Activated CD4-positive, alpha-beta memory T cell treated with anti-CD3 and anti-CD28 coated beads for 36 hours (primary cell): ENCODE results near the gene DLG2. TPM values are rescaled to one million over a fixed set of nuclear protein-coding genes. Genes with fewer than 3 reads are reported as not detected.

Experiments used
- CTCF ChIA-PET: fragments of 350-600 bp; sonication (Branson Sonifier 250); formaldehyde crosslinking; loops from one replicate; lab custom pipeline; 2021; ENCODE audit warnings: antibody characterized with exemption, inconsistent platforms; lab: Charles Lee
- POLR2A ChIA-PET: fragments of 350-600 bp; sonication (Branson Sonifier 250); formaldehyde crosslinking; loops from one replicate; lab custom pipeline; 2021; ENCODE audit warnings: antibody characterized with exemption; lab: Charles Lee
- DNase-seq: peaks from one replicate; pipeline ENCODE4 v3.0.0-alpha.2; 2020
- H3K27ac Mint-ChIP-seq: one replicate; pipeline ENCODE4 v1.8.0; 2021; ENCODE audit warnings: mixed read lengths
- H3K27me3 Mint-ChIP-seq: one replicate; pipeline ENCODE4 v1.8.0; 2021; ENCODE audit warnings: mixed read lengths
- H3K36me3 Mint-ChIP-seq: one replicate; pipeline ENCODE4 v1.8.0; 2021; ENCODE audit warnings: mixed read lengths
- H3K4me1 Mint-ChIP-seq: one replicate; pipeline ENCODE4 v1.8.0; 2021; ENCODE audit warnings: low read depth, mixed read lengths
- H3K4me3 Mint-ChIP-seq: one replicate; pipeline ENCODE4 v1.8.0; 2021; ENCODE audit warnings: mild to moderate bottlenecking, mixed read lengths
- H3K9me3 Mint-ChIP-seq: one replicate; pipeline ENCODE4 v1.8.0; 2021; ENCODE audit warnings: mixed read lengths
- intact Hi-C: fragments of 100-400 bp; cut with micrococcal nuclease; formaldehyde crosslinking; loops from one replicate; pipeline ENCODE4 v1.15.1; 2023
- total RNA-seq, 2 experiments: library from RNA; stranded (reverse); gene quantifications; one replicate each; pipeline ENCODE4 v1.2.3, GENCODE V29; 2021

The DLG2 gene
- total RNA-seq, 2 experiments from 2014 or later: 1.7 to 2.1 TPM

DNA sequence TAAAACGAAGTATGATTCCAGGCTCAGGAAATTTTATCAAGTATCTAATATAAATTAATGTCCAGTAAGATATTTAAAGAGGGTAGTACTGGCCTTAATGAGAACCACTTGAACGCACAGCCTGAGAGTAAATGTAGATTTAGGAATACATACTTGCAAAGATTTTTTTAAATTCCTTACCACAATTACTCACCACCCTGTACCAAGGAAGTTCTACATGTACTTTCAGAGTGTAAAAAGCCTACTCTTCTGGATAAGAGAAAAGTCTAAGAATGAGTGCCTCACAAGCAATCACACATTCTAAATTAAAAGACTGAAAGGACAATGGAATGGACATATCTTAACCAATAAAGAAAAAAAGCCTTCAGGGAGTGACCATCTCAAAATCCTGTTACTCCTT is 697.4 kb downstream of the DLG2 start:
- Mint-ChIP-seq H3K36me3 (no peaks in the 10 kb centered on the region), H3K4me3 (no peak overlapping the region), H3K27ac (no peak overlapping the region), H3K9me3 (peaks cover 44% of the 10 kb centered on the region), H3K27me3 (no peaks in the 10 kb centered on the region), H3K4me1 (no peaks in the 10 kb centered on the region)
- DNase-seq: no peak
- POLR2A ChIA-PET: no interaction called here
- intact Hi-C loops: no loop called here
- CTCF ChIA-PET: no interaction called here

DNA sequence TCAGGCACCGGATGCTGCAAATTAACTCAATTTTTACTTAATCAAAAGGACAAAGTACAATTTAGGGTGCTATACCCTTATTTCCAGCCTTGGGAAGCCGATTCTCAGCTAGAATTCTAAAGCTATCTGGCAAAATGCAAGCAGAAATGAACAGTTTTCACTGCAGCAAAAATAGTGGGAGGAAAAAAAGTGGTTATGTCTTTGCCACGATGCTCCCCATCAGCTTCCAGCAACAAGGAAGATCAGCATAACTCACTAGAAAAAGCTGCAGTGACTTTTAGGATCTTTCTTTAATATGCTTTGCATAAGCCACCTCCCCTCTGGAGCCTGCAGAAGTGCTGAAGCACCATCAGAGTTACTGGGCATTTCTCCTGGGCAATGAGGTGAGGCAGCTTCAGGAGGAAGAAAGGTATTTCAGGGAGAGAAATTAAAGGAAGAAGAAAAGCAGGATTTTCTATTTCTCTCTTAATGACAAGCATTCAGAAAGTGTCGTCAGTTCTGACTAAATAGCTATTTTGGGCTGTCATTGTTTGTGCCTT is 702.9 kb downstream of the DLG2 start:
- DNase-seq: no peak
- peaks cover 25% of the 10 kb centered on the region for H3K9me3 Mint-ChIP-seq
- intact Hi-C loops: no loop called here
- H3K36me3 Mint-ChIP-seq: no peaks in the 10 kb centered on the region
- no peak overlapping the region for H3K4me3 Mint-ChIP-seq
- ChIA-PET CTCF (no interaction called here), POLR2A (no interaction called here)
- H3K4me1 Mint-ChIP-seq: no peaks in the 10 kb centered on the region
- no peak overlapping the region for H3K27ac Mint-ChIP-seq
- H3K27me3 Mint-ChIP-seq: no peaks in the 10 kb centered on the region

DNA sequence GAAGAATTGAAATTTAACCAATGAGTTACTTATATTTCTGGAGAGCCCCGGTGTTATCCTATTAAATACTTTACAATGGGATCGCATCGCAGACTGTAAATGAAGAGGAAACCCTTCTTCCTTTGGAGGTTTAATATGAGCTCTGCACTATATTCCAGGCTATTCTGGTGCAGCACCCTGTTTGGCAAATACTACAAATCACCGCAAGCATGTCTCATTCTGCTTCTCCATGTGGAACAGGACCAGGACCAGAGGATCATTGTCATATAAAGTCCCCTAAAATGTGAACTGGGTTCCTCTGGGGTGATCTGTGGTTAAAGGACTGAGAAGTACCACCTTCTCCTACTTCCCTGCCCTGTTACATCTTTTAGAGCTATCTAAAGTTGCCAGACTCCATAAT is 703.7 kb downstream of the DLG2 start:
- ChIA-PET CTCF (no interaction called here), POLR2A (no interaction called here)
- Mint-ChIP-seq H3K9me3 (peaks cover 27% of the 10 kb centered on the region), H3K4me1 (no peaks in the 10 kb centered on the region), H3K27ac (no peak overlapping the region), H3K4me3 (no peak overlapping the region), H3K36me3 (no peaks in the 10 kb centered on the region), H3K27me3 (no peaks in the 10 kb centered on the region)
- intact Hi-C loops: no loop called here
- DNase-seq: no peak

DNA sequence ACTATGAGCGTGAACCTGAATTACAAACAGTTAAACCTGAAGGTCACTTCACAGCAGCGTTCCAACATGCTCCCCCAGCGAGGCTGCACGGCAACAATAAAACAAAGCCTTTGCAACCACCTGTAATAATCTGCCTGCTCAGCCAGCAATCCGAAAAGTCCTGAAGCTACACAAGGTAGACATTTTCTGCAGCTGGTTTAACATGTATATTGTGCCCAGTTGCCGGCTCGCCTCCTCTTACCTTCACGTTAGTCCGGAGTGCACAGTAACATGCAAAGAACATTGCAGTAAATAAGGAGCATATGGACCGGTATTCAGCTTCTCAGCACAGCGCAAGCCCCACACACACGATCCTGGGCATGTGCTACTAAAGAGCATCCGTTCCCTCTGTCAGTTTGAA is 704.3 kb downstream of the DLG2 start:
- intact Hi-C loops: no loop called here
- no peaks in the 10 kb centered on the region for H3K4me1 Mint-ChIP-seq
- no peaks in the 10 kb centered on the region for H3K27me3 Mint-ChIP-seq
- no peak for DNase-seq
- no peak overlapping the region for H3K27ac Mint-ChIP-seq
- H3K4me3 Mint-ChIP-seq: no peak overlapping the region
- H3K9me3 Mint-ChIP-seq: peaks cover 27% of the 10 kb centered on the region
- CTCF ChIA-PET: no interaction called here
- POLR2A ChIA-PET: no interaction called here
- no peaks in the 10 kb centered on the region for H3K36me3 Mint-ChIP-seq

DNA sequence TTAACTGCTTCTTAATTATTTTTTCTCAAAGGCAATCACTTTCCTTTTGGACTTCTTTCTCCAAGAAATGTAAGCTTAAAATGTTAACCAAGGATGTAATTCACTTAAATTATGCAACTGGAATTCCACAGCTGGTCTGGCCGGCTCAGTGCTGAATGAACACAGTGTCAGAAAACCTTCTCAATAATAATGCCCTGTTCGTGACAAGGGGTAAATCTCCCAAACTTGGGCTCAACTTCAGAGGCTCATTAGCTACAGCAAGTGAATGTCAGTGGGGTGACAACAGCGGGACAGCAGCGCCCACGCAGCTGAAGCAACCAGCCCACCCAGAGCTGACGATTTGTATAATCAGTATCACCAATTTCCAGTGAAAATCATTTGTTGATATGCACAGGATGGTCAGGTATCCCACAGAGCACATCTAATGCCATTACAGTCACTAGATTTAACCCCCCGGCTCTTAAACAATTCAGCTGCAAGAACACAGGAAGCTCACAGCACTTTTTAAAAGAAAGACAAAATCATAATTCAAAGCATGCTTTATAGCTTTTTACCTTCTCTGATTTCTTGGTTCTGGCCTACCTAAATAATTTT is 704.8 kb downstream of the DLG2 start:
- intact Hi-C loops: no loop called here
- Mint-ChIP-seq H3K4me3 (no peak overlapping the region), H3K27me3 (no peaks in the 10 kb centered on the region), H3K36me3 (no peaks in the 10 kb centered on the region), H3K27ac (no peak overlapping the region), H3K9me3 (peaks cover 27% of the 10 kb centered on the region), H3K4me1 (no peaks in the 10 kb centered on the region)
- DNase-seq: no peak
- CTCF ChIA-PET: no interaction called here
- POLR2A ChIA-PET: no interaction called here

DNA sequence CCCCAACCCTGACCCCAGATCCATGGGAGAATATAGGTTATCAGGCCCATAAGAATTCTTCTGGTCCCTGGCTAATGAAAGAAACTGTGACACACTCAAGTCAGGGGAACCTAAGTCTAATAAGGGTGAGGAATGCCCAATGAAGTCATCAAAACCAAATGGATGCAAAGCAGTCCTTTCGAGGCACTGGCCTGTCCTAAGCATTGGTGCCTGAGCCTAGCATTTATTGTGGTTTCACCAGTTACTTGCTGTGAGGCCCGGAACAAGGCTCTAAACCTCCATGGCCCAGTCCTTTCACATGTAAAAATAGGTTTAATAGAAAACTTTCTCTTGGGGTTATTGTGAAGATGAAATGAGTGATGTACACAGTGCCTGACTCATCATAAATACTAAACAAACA is 712.6 kb downstream of the DLG2 start:
- no peak for DNase-seq
- Mint-ChIP-seq H3K9me3 (peaks cover 35% of the 10 kb centered on the region), H3K4me1 (no peaks in the 10 kb centered on the region), H3K36me3 (no peaks in the 10 kb centered on the region), H3K4me3 (no peak overlapping the region), H3K27me3 (no peaks in the 10 kb centered on the region), H3K27ac (no peak overlapping the region)
- POLR2A ChIA-PET: no interaction called here
- intact Hi-C loops: no loop called here
- CTCF ChIA-PET: no interaction called here

DNA sequence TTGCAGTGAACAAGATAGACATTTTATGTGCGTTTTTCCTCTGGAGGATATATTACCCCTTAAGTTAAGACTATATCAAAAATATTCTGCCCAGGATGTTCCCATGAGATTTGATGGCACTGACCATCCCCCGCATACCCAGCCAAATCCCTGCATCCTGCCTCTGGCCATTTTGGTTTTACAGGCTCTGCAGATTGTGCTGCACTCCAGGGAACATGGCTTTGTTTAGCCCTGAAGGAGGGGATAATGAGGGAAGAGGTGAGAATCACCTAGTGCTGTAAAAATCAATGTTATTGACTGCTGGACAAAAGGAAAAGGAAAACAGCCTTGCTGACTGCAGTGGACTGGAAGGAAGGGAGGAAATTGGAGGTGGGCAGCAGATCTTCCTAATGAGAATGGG is 717.4 kb downstream of the DLG2 start:
- Mint-ChIP-seq H3K4me1 (no peaks in the 10 kb centered on the region), H3K4me3 (no peak overlapping the region), H3K9me3 (peaks cover 38% of the 10 kb centered on the region), H3K27me3 (no peaks in the 10 kb centered on the region), H3K27ac (no peak overlapping the region), H3K36me3 (no peaks in the 10 kb centered on the region)
- DNase-seq: no peak
- intact Hi-C loops: no loop called here
- ChIA-PET CTCF (no interaction called here), POLR2A (no interaction called here)

DNA sequence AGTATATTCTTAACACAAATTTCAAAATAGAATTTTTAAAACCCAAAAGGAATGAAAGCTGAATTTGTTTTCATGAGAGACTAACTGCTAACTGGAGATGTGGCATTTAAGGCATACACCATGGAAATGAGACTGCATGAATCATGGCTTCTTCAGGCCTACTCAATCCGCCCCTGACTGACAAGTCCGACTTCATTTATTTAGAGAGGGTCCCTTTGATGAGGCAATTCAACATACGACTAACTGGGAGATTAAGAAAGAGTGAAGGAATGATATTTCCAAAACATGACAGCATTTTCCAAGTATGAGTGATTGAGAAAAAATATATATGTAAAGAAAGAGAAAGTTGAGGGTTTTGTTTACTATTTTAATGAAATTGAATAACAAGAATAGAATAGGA is 720.1 kb downstream of the DLG2 start:
- no peaks in the 10 kb centered on the region for H3K36me3 Mint-ChIP-seq
- DNase-seq: no peak
- intact Hi-C loops: no loop called here
- no peak overlapping the region for H3K4me3 Mint-ChIP-seq
- no peaks in the 10 kb centered on the region for H3K27me3 Mint-ChIP-seq
- no peak overlapping the region for H3K27ac Mint-ChIP-seq
- H3K9me3 Mint-ChIP-seq: peaks cover 38% of the 10 kb centered on the region
- no peaks in the 10 kb centered on the region for H3K4me1 Mint-ChIP-seq
- ChIA-PET POLR2A (no interaction called here), CTCF (no interaction called here)

DNA sequence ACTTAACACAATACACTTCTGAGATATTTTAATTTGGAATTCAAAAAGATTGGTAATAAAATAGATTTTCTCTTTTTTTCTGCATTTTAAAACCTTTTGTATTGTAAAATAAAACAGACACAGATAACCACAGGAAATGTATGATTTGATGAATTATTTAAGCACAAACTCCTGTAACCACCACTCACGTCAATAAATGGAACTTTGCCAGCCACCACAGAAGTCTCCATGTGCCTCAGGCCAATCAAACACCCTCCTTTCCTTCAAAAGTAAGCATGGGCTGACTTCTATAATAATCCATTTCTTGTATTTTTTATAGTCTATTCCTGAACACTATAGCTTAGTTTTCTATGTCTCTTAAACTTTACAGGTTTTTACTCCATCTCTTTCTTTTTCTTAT is 721.7 kb downstream of the DLG2 start:
- Mint-ChIP-seq H3K36me3 (no peaks in the 10 kb centered on the region), H3K27me3 (no peaks in the 10 kb centered on the region), H3K4me1 (no peaks in the 10 kb centered on the region), H3K27ac (no peak overlapping the region), H3K9me3 (peaks cover 40% of the 10 kb centered on the region), H3K4me3 (no peak overlapping the region)
- ChIA-PET POLR2A (no interaction called here), CTCF (no interaction called here)
- intact Hi-C loops: no loop called here
- DNase-seq: no peak

DNA sequence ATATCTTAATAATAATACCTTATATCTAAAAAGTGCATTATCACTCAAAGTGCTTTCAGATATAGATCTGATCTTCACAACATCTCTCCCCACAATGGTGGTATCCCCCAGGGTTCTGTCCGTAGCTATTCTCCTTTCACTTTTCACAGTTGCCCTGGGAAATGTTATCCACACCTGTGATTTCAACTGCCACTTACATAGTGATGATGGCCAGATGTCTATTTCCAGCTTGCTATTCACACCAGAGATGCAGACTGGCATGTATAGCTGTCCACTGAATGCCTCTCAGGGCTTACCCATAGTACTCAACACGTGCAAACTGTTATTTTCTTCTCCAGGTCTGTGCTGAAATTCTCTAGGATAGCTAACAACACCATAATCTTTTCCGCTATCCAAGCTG is 724.7 kb downstream of the DLG2 start:
- ChIA-PET CTCF (no interaction called here), POLR2A (no interaction called here)
- no peak overlapping the region for H3K27ac Mint-ChIP-seq
- no peak overlapping the region for H3K4me3 Mint-ChIP-seq
- no peaks in the 10 kb centered on the region for H3K36me3 Mint-ChIP-seq
- H3K27me3 Mint-ChIP-seq: no peaks in the 10 kb centered on the region
- no peak for DNase-seq
- H3K9me3 Mint-ChIP-seq: peaks cover 34% of the 10 kb centered on the region
- H3K4me1 Mint-ChIP-seq: no peaks in the 10 kb centered on the region
- intact Hi-C loops: no loop called here

DNA sequence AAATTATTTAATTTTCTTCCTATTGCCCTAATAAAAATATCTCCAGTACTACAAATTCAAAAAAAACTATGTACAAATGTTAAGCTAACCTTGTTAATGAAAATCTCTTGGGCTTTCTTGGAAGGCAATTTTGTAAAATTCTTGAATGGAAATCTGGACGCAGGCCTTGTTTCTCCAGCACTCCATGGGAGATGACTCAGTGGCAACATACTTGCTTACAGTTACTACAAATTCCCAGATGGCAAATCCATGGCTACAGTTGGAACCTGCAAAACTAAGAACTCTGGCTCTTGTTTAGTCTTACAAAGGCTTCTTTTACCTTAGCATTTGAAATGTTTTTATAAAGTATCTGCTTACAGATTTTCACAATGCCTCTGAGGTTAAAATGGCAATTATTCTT is 725.2 kb downstream of the DLG2 start:
- H3K27me3 Mint-ChIP-seq: no peaks in the 10 kb centered on the region
- ChIA-PET CTCF (no interaction called here), POLR2A (no interaction called here)
- H3K36me3 Mint-ChIP-seq: no peaks in the 10 kb centered on the region
- H3K9me3 Mint-ChIP-seq: peaks cover 29% of the 10 kb centered on the region
- no peak overlapping the region for H3K27ac Mint-ChIP-seq
- intact Hi-C loops: no loop called here
- no peaks in the 10 kb centered on the region for H3K4me1 Mint-ChIP-seq
- no peak overlapping the region for H3K4me3 Mint-ChIP-seq
- DNase-seq: no peak

DNA sequence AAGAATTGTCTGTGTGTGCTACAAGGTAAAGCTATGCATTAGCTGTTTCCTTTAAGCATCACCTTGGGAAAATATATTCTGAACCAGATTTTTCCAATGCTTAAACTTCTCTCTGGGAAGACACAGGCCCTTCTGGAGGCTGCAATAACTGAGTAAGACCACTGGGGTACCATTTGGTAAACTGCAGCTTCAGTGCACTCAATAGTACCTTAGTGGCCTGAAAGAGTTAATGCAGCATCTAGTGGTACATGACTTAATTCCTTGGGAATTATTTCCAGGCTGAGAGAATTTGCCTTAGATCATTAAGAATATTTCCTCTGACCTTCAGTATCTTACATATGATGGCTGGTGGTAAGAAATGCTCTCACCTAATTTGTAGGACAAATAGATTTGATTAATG is 727.4 kb downstream of the DLG2 start:
- H3K27ac Mint-ChIP-seq: no peak overlapping the region
- no peaks in the 10 kb centered on the region for H3K4me1 Mint-ChIP-seq
- intact Hi-C loops: no loop called here
- no peak for DNase-seq
- ChIA-PET CTCF (no interaction called here), POLR2A (no interaction called here)
- H3K9me3 Mint-ChIP-seq: peaks cover 21% of the 10 kb centered on the region
- H3K4me3 Mint-ChIP-seq: no peak overlapping the region
- H3K27me3 Mint-ChIP-seq: no peaks in the 10 kb centered on the region
- no peaks in the 10 kb centered on the region for H3K36me3 Mint-ChIP-seq

DNA sequence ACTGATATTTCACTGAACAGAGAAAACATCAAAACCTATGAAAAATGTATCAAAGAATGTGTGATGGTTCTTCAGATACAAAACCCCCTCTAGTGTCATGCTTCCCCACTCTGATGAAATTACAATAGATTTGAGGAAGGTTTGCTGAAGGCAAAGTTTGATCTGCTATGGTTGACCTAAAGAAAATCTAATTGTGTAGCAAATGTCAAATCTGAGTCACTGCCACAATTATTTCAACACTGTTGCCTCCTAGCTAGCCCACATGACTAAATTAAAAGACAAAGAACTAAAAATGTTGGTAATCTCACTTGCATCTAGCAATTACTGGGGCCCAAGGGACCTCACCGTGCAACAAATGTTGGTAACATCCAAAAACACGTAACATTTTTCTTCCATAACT is 728.0 kb downstream of the DLG2 start:
- Mint-ChIP-seq H3K9me3 (peaks cover 26% of the 10 kb centered on the region), H3K36me3 (no peaks in the 10 kb centered on the region), H3K27me3 (no peaks in the 10 kb centered on the region), H3K4me3 (no peak overlapping the region), H3K27ac (no peak overlapping the region), H3K4me1 (no peaks in the 10 kb centered on the region)
- ChIA-PET CTCF (no interaction called here), POLR2A (no interaction called here)
- DNase-seq: no peak
- intact Hi-C loops: no loop called here
